ENCODE data around the gene PRDM15. TPM values are rescaled to one million over a fixed set of nuclear protein-coding genes. Genes with fewer than 3 reads are reported as not detected.

Gene PRDM15
- total RNA-seq, 5 donors from 2014 or later (not counting 1 experiment from before 2014, with no cell fraction given): 17.8 to 22.0 (median 20.7) TPM

- H3K4me1 Mint-ChIP-seq: peaks cover 18 to 29% (median 20%) of the 10 kb centered on the region in 3 donors
- H3K4me3 ChIP-seq (ENCODE audit: control insufficient read depth in 1 of 2, extremely low read depth in 1 of 2, low read length in 1 of 2): no peak overlapping the region
- ChIA-PET POLR2A (interaction anchor here in 1 of 2 donors (0.5 kb wide), 1 partner anchor 78 kb away, joined by 4 read pairs; no protein-coding TSS in a partner anchor), CTCF (interaction anchor here in 1 of 2 donors (1.0 kb wide), 1 partner anchor 8 kb away, joined by 4 read pairs; no protein-coding TSS in a partner anchor)
- no peaks in the 10 kb centered on the region for H3K36me3 Mint-ChIP-seq
- H3K9me3 Mint-ChIP-seq: no peaks in the 10 kb centered on the region
- 94% methylated on average over 9 of the region's 10 CpGs for WGBS (ENCODE audit: insufficient coverage)
- H3K4me1 ChIP-seq (ENCODE audit: control insufficient read depth in 1 of 2, extremely low read depth in 1 of 2, insufficient read depth in 2 of 2, low read length in 2 of 2): no peaks in the 10 kb centered on the region
- no peaks in the 10 kb centered on the region for H3K27me3 Mint-ChIP-seq
- no peaks in the 10 kb centered on the region for H3K27me3 ChIP-seq (replicated peaks in 1 of 2; ENCODE audit: control insufficient read depth in 2 of 2, extremely low read depth in 1 of 2, insufficient read depth in 2 of 2, low read length in 1 of 2)
- DNase-seq (no peak), ATAC-seq (replicated peaks in 1 of 4) (no peak)
- no peak overlapping the region for H3K27ac Mint-ChIP-seq
- no peak overlapping the region for H3K4me3 Mint-ChIP-seq
- H3K36me3 ChIP-seq (ENCODE audit: control insufficient read depth in 2 of 2, extremely low read depth in 1 of 2, insufficient read depth in 1 of 2, low read length in 1 of 2): peaks cover 2% of the 10 kb centered on the region in 2 donors
- H3K27ac ChIP-seq (ENCODE audit: low read length): no peak overlapping the region
- H3K9me3 ChIP-seq: no peaks in the 10 kb centered on the region
Measured at GRCh38 chr21:41864311-41865001, 14.7 kb downstream of the PRDM15 start.

- Histone ChIP-seq H3K27ac (ENCODE audit: low read length) (no peak overlapping the region), H3K27me3 (replicated peaks in 1 of 2; ENCODE audit: control insufficient read depth in 2 of 2, extremely low read depth in 1 of 2, insufficient read depth in 2 of 2, low read length in 1 of 2) (no peaks in the 10 kb centered on the region), H3K36me3 (ENCODE audit: control insufficient read depth in 2 of 2, extremely low read depth in 1 of 2, insufficient read depth in 1 of 2, low read length in 1 of 2) (peaks cover 2 to 10% of the 10 kb centered on the region in 2 donors), H3K4me3 (ENCODE audit: control insufficient read depth in 1 of 2, extremely low read depth in 1 of 2, low read length in 1 of 2) (no peak overlapping the region), H3K9me3 (no peaks in the 10 kb centered on the region), H3K4me1 (ENCODE audit: control insufficient read depth in 1 of 2, extremely low read depth in 1 of 2, insufficient read depth in 2 of 2, low read length in 2 of 2) (no peaks in the 10 kb centered on the region)
- no peak for DNase-seq
- Mint-ChIP-seq H3K36me3 (peaks cover 2% of the 10 kb centered on the region), H3K9me3 (no peaks in the 10 kb centered on the region), H3K27me3 (no peaks in the 10 kb centered on the region), H3K27ac (no peak overlapping the region), H3K4me3 (no peak overlapping the region), H3K4me1 (peaks cover 18 to 26% (median 20%) of the 10 kb centered on the region in 3 donors)
- POLR2A ChIA-PET: interaction anchor here in 1 of 2 donors (0.6 kb wide), 1 partner anchor 750 kb away, joined by 3 read pairs; no protein-coding TSS in a partner anchor
- no peak for ATAC-seq (replicated peaks in 1 of 4)
- WGBS (ENCODE audit: insufficient coverage): no CpG with 5 or more reads among the region's 4 CpGs
- CTCF ChIA-PET: no interaction called here
Measured at GRCh38 chr21:41863439-41863740, 15.8 kb downstream of the PRDM15 start.

- no peaks in the 10 kb centered on the region for H3K9me3 Mint-ChIP-seq
- DNase-seq: no peak
- CTCF ChIA-PET: no interaction called here
- Histone ChIP-seq H3K27ac (ENCODE audit: low read length) (no peak overlapping the region), H3K9me3 (no peaks in the 10 kb centered on the region), H3K4me3 (ENCODE audit: control insufficient read depth in 1 of 2, extremely low read depth in 1 of 2, low read length in 1 of 2) (no peak overlapping the region), H3K4me1 (ENCODE audit: control insufficient read depth in 1 of 2, extremely low read depth in 1 of 2, insufficient read depth in 2 of 2, low read length in 2 of 2) (no peaks in the 10 kb centered on the region), H3K27me3 (replicated peaks in 1 of 2; ENCODE audit: control insufficient read depth in 2 of 2, extremely low read depth in 1 of 2, insufficient read depth in 2 of 2, low read length in 1 of 2) (no peaks in the 10 kb centered on the region), H3K36me3 (ENCODE audit: control insufficient read depth in 2 of 2, extremely low read depth in 1 of 2, insufficient read depth in 1 of 2, low read length in 1 of 2) (peaks cover 5 to 19% of the 10 kb centered on the region in 2 donors)
- H3K4me3 Mint-ChIP-seq: no peak overlapping the region
- no peak overlapping the region for H3K27ac Mint-ChIP-seq
- peaks cover 11% of the 10 kb centered on the region for H3K36me3 Mint-ChIP-seq
- POLR2A ChIA-PET: no interaction called here
- ATAC-seq (replicated peaks in 1 of 4): no peak
- H3K4me1 Mint-ChIP-seq: peaks cover 17 to 22% (median 20%) of the 10 kb centered on the region in 3 donors
- H3K27me3 Mint-ChIP-seq: no peaks in the 10 kb centered on the region
- WGBS (ENCODE audit: insufficient coverage): 97% methylated on average over 13 of the region's 17 CpGs
Measured at GRCh38 chr21:41861987-41862386, 17.2 kb downstream of the PRDM15 start.

GRCh38 chr21:41861255-41861654, 17.9 kb downstream of the PRDM15 start:
- no peak for DNase-seq
- ATAC-seq (replicated peaks in 1 of 4): no peak
- no peaks in the 10 kb centered on the region for H3K4me1 ChIP-seq (ENCODE audit: control insufficient read depth in 1 of 2, extremely low read depth in 1 of 2, insufficient read depth in 2 of 2, low read length in 2 of 2)
- H3K27me3 Mint-ChIP-seq: no peaks in the 10 kb centered on the region
- no peaks in the 10 kb centered on the region for H3K9me3 ChIP-seq
- peaks cover 17 to 22% (median 20%) of the 10 kb centered on the region in 3 donors for H3K4me1 Mint-ChIP-seq
- no CpG with 5 or more reads among the region's 4 CpGs for WGBS (ENCODE audit: insufficient coverage)
- H3K27ac Mint-ChIP-seq: no peak overlapping the region
- H3K4me3 Mint-ChIP-seq: no peak overlapping the region
- ChIA-PET CTCF (no interaction called here), POLR2A (no interaction called here)
- no peaks in the 10 kb centered on the region for H3K27me3 ChIP-seq (replicated peaks in 1 of 2; ENCODE audit: control insufficient read depth in 2 of 2, extremely low read depth in 1 of 2, insufficient read depth in 2 of 2, low read length in 1 of 2)
- no peak overlapping the region for H3K4me3 ChIP-seq (ENCODE audit: control insufficient read depth in 1 of 2, extremely low read depth in 1 of 2, low read length in 1 of 2)
- peaks cover 16% of the 10 kb centered on the region for H3K36me3 Mint-ChIP-seq
- H3K36me3 ChIP-seq (ENCODE audit: control insufficient read depth in 2 of 2, extremely low read depth in 1 of 2, insufficient read depth in 1 of 2, low read length in 1 of 2): peaks cover 12 to 24% of the 10 kb centered on the region in 2 donors
- no peaks in the 10 kb centered on the region for H3K9me3 Mint-ChIP-seq
- no peak overlapping the region for H3K27ac ChIP-seq (ENCODE audit: low read length)

- CTCF ChIA-PET: interaction anchor here in 1 of 2 donors (0.5 kb wide), 1 partner anchor 175 kb away, joined by 5 read pairs; no protein-coding TSS in a partner anchor
- Mint-ChIP-seq H3K9me3 (no peaks in the 10 kb centered on the region), H3K36me3 (peaks cover 23% of the 10 kb centered on the region), H3K4me3 (no peak overlapping the region), H3K4me1 (peaks cover 2 to 9% (median 7%) of the 10 kb centered on the region in 3 donors), H3K27me3 (no peaks in the 10 kb centered on the region), H3K27ac (no peak overlapping the region)
- Histone ChIP-seq H3K27me3 (replicated peaks in 1 of 2; ENCODE audit: control insufficient read depth in 2 of 2, extremely low read depth in 1 of 2, insufficient read depth in 2 of 2, low read length in 1 of 2) (no peaks in the 10 kb centered on the region), H3K4me1 (ENCODE audit: control insufficient read depth in 1 of 2, extremely low read depth in 1 of 2, insufficient read depth in 2 of 2, low read length in 2 of 2) (no peaks in the 10 kb centered on the region), H3K36me3 (ENCODE audit: control insufficient read depth in 2 of 2, extremely low read depth in 1 of 2, insufficient read depth in 1 of 2, low read length in 1 of 2) (peaks cover 17 to 36% of the 10 kb centered on the region in 2 donors), H3K27ac (ENCODE audit: low read length) (no peak overlapping the region), H3K9me3 (no peaks in the 10 kb centered on the region), H3K4me3 (ENCODE audit: control insufficient read depth in 1 of 2, extremely low read depth in 1 of 2, low read length in 1 of 2) (no peak overlapping the region)
- POLR2A ChIA-PET: no interaction called here
- DNase-seq (no peak), ATAC-seq (replicated peaks in 1 of 4) (no peak)
- WGBS (ENCODE audit: insufficient coverage): 93% methylated on average over 21 of the region's 23 CpGs
Measured at GRCh38 chr21:41859297-41859980, 19.7 kb downstream of the PRDM15 start.

GRCh38 chr21:41858466-41859296, 20.5 kb downstream of the PRDM15 start:
- H3K27me3 Mint-ChIP-seq: no peaks in the 10 kb centered on the region
- H3K4me3 ChIP-seq (ENCODE audit: control insufficient read depth in 1 of 2, extremely low read depth in 1 of 2, low read length in 1 of 2): no peak overlapping the region

More at GRCh38 chr21:41858466-41859296, 20.5 kb downstream of the PRDM15 start:
- H3K4me3 Mint-ChIP-seq: no peak overlapping the region
- peaks cover 0 to 7% (median 6%) of the 10 kb centered on the region in 3 donors for H3K4me1 Mint-ChIP-seq
- DNase-seq (no peak), ATAC-seq (replicated peaks in 1 of 4) (no peak)
- Histone ChIP-seq H3K4me1 (ENCODE audit: control insufficient read depth in 1 of 2, extremely low read depth in 1 of 2, insufficient read depth in 2 of 2, low read length in 2 of 2) (no peaks in the 10 kb centered on the region), H3K9me3 (no peaks in the 10 kb centered on the region), H3K36me3 (ENCODE audit: control insufficient read depth in 2 of 2, extremely low read depth in 1 of 2, insufficient read depth in 1 of 2, low read length in 1 of 2) (peaks cover 24 to 42% of the 10 kb centered on the region in 2 donors), H3K27ac (ENCODE audit: low read length) (no peak overlapping the region), H3K27me3 (replicated peaks in 1 of 2; ENCODE audit: control insufficient read depth in 2 of 2, extremely low read depth in 1 of 2, insufficient read depth in 2 of 2, low read length in 1 of 2) (no peaks in the 10 kb centered on the region)
- no peak overlapping the region for H3K27ac Mint-ChIP-seq
- POLR2A ChIA-PET: no interaction called here
- H3K9me3 Mint-ChIP-seq: no peaks in the 10 kb centered on the region
- H3K36me3 Mint-ChIP-seq: peaks cover 30% of the 10 kb centered on the region
- 97% methylated on average over 22 of the region's 27 CpGs for WGBS (ENCODE audit: insufficient coverage)
- CTCF ChIA-PET: no interaction called here
